CD4-positive, alpha-beta T cell (primary cell): ENCODE results near the gene BIRC5. TPM values are rescaled to one million over a fixed set of nuclear protein-coding genes. Genes with fewer than 3 reads are reported as not detected.
"Not testable (repeated sequence)": the region's sequence is repeated elsewhere in the genome, so short reads cannot be mapped to it uniquely, and the experiment has no call there.

Experiments
- ATAC-seq: fragments of 200-7000 bp; cut with Tn5 transposase; one replicate; pipeline ENCODE4 v1.10.0; 2022; ENCODE audit warnings: mild to moderate bottlenecking; ENCODE audit not compliant: poor library complexity
- CTCF ChIA-PET: fragments of 350-600 bp; sonication (Branson Sonifier 250); formaldehyde crosslinking; loops from one replicate; lab custom pipeline; 2021; ENCODE audit warnings: antibody characterized with exemption, inconsistent platforms; lab: Charles Lee
- POLR2A ChIA-PET: fragments of 350-600 bp; sonication (Branson Sonifier 250); formaldehyde crosslinking; loops from one replicate; lab custom pipeline; 2021; ENCODE audit warnings: antibody characterized with exemption, inconsistent platforms; lab: Charles Lee
- DNase-seq, 14 experiments: peaks; one replicate each; pipeline ENCODE4 v3.0.0-alpha.2; 2013 to 2020; ENCODE audit warnings: mixed read lengths in 2 of 14
- H3K27ac ChIP-seq, 2 donors: one replicate each; pipeline versions ENCODE4 v1.5.1 to v1.7.0; 2013; ENCODE audit warnings: low read length in 2 of 2, low read depth in 1 of 2, mild to moderate bottlenecking in 1 of 2
- H3K27me3 ChIP-seq, 2 experiments: 1 replicate in 1 of 2; 2 replicates in 1 of 2; pipeline versions ENCODE4 v1.6.1 to v1.7.0; 2013; ENCODE audit warnings: low read length in 2 of 2, control low read depth in 1 of 2, mild to moderate bottlenecking in 1 of 2, moderate library complexity in 1 of 2; ENCODE audit not compliant: insufficient read depth in 2 of 2, control insufficient read depth in 1 of 2
- H3K36me3 ChIP-seq: one replicate; pipeline ENCODE4 v1.6.1; 2013; ENCODE audit warnings: low read length, control low read depth; ENCODE audit not compliant: insufficient read depth
- H3K4me1 ChIP-seq: one replicate; pipeline ENCODE4 v1.6.1; 2013; ENCODE audit warnings: low read length, control low read depth; ENCODE audit not compliant: insufficient read depth
- H3K4me3 ChIP-seq: one replicate; pipeline ENCODE4 v1.5.1; 2013; ENCODE audit warnings: mild to moderate bottlenecking, low read length, moderate library complexity
- H3K9me3 ChIP-seq, 2 experiments: 1 replicate in 1 of 2; 2 replicates in 1 of 2; pipeline versions ENCODE4 v1.6.1 to v1.7.0; 2013; ENCODE audit warnings: low read length in 2 of 2, mild to moderate bottlenecking in 2 of 2, control low read depth in 1 of 2, moderate library complexity in 1 of 2; ENCODE audit not compliant: control insufficient read depth in 1 of 2, insufficient read depth in 1 of 2
- H3K27ac Mint-ChIP-seq: one replicate; pipeline ENCODE4 v1.8.0; 2020; ENCODE audit warnings: mixed read lengths
- H3K27me3 Mint-ChIP-seq: one replicate; pipeline ENCODE4 v1.8.0; 2021; ENCODE audit warnings: mixed read lengths
- H3K36me3 Mint-ChIP-seq: one replicate; pipeline ENCODE4 v1.8.0; 2021; ENCODE audit warnings: low read depth, mixed read lengths
- H3K4me1 Mint-ChIP-seq: one replicate; pipeline ENCODE4 v1.8.0; 2021; ENCODE audit warnings: low read depth, mixed read lengths
- H3K4me3 Mint-ChIP-seq: one replicate; pipeline ENCODE4 v1.8.0; 2020; ENCODE audit warnings: mild to moderate bottlenecking, mixed read lengths
- H3K9me3 Mint-ChIP-seq: one replicate; pipeline ENCODE4 v1.8.0; 2020; ENCODE audit warnings: mixed read lengths
- CTCF ChIP-seq: fragments of 200-600 bp; IDR thresholded peaks from one replicate; pipeline ENCODE4 v1.8.0; 2022; ENCODE audit warnings: antibody characterized with exemption, mild to moderate bottlenecking
- intact Hi-C, 2 experiments: fragments of 100-400 bp; cut with DNase I in 1 of 2; cut with micrococcal nuclease in 1 of 2; formaldehyde crosslinking; loops; one replicate each; pipeline versions ENCODE4 v1.15.1 to v1.9.0; 2023 to 2025; cut with DNase I, micrococcal nuclease
- total RNA-seq, 174 experiments: library from RNA in 2 of 174; stranded (reverse) in 2 of 174; gene quantifications; one replicate each; pipeline ENCODE4 v1.2.3 and lab custom pipeline; 2021 to 2026

Gene BIRC5
- total RNA-seq, 2 experiments from 2014 or later = 0.39 to 0.41 TPM

GRCh38 chr17:78251773-78252103 is 37.7 kb downstream of the BIRC5 start:
- peaks cover 35% of the 10 kb centered on the region for H3K36me3 Mint-ChIP-seq
- Histone ChIP-seq H3K9me3 (no peaks in the 10 kb centered on the region), H3K4me1 (peaks cover 78% of the 10 kb centered on the region), H3K4me3 (peak overlapping the region; percentile 52), H3K27me3 (no peaks in the 10 kb centered on the region), H3K27ac (peak overlapping the region; percentile 22 to 84), H3K36me3 (peaks cover 13% of the 10 kb centered on the region)
- peaks cover 2% of the 10 kb centered on the region for H3K9me3 Mint-ChIP-seq
- no peak for ATAC-seq
- H3K4me1 Mint-ChIP-seq = peaks cover 57% of the 10 kb centered on the region
- TF ChIP-seq CTCF = no peak
- ChIA-PET CTCF (interaction anchor here (0.7 to 4.2 kb wide), 27 partner anchors 11 to 170 kb away, joined by 3 to 35 read pairs (median 4); partner anchors contain the start of genes SOCS3 and TK1), POLR2A (interaction anchor here (0.9 to 3.2 kb wide), 20 partner anchors 11 to 293 kb away, joined by 3 to 24 read pairs (median 8); partner anchors contain the start of genes SOCS3, TMC8 and TNRC6C)
- intact Hi-C loops = loop anchor here (1.0 to 10.0 kb wide), 12 partner anchors 21 to 593 kb away; partner anchors contain the start of genes SOCS3 (in 2 of the 2), PGS1 (in 1 of the 2), TMC6 (in 1 of the 2) and TMC8 (in 1 of the 2)
- H3K27ac Mint-ChIP-seq = peak overlapping the region; percentile 98
- H3K27me3 Mint-ChIP-seq = no peaks in the 10 kb centered on the region
- H3K4me3 Mint-ChIP-seq = peak overlapping the region; percentile 96
- no peak for DNase-seq

- H3K4me1 ChIP-seq = peaks cover 82% of the 10 kb centered on the region
- H3K36me3 Mint-ChIP-seq = peaks cover 31% of the 10 kb centered on the region
- no peak for TF ChIP-seq CTCF
- H3K27me3 ChIP-seq = no peaks in the 10 kb centered on the region
- ATAC-seq = peak; percentile 70
- H3K4me1 Mint-ChIP-seq = peaks cover 61% of the 10 kb centered on the region
- peak overlapping the region; percentile 96 for H3K4me3 Mint-ChIP-seq
- ChIA-PET POLR2A (interaction anchor here (0.9 to 3.2 kb wide), 21 partner anchors 11 to 294 kb away, joined by 3 to 24 read pairs (median 7); partner anchors contain the start of genes SOCS3, TMC8 and TNRC6C), CTCF (interaction anchor here (0.7 to 4.2 kb wide), 18 partner anchors 11 to 170 kb away, joined by 3 to 35 read pairs (median 5); partner anchors contain the start of gene SOCS3)
- no peaks in the 10 kb centered on the region for H3K9me3 ChIP-seq
- peaks cover 2% of the 10 kb centered on the region for H3K9me3 Mint-ChIP-seq
- peak overlapping the region; percentile 22 to 84 for H3K27ac ChIP-seq
- DNase-seq = peak; percentile 67 to 95 (median 84)
- intact Hi-C loops = loop anchor here (1.0 to 10.0 kb wide), 7 partner anchors 20 to 593 kb away; partner anchors contain the start of genes PGS1 (in 1 of the 2), SOCS3 (in 1 of the 2), TMC6 (in 1 of the 2) and TMC8 (in 1 of the 2)
- peaks cover 13% of the 10 kb centered on the region for H3K36me3 ChIP-seq
- H3K27ac Mint-ChIP-seq = peak overlapping the region; percentile 98
- peak overlapping the region; percentile 52 for H3K4me3 ChIP-seq
- H3K27me3 Mint-ChIP-seq = no peaks in the 10 kb centered on the region
These were observed 38.1 kb downstream of the BIRC5 start for GRCh38 chr17:78252111-78252634.

GRCh38 chr17:78252701-78253635 is 38.9 kb downstream of the BIRC5 start:
- Histone ChIP-seq H3K27me3 (no peaks in the 10 kb centered on the region), H3K36me3 (peaks cover 13% of the 10 kb centered on the region), H3K27ac (peak overlapping the region in 1 of 2 donors; percentile 84), H3K4me1 (peaks cover 90% of the 10 kb centered on the region), H3K4me3 (peak overlapping the region; percentile 52), H3K9me3 (no peaks in the 10 kb centered on the region)
- ChIA-PET CTCF (interaction anchor here (0.8 to 4.2 kb wide), 7 partner anchors 10 to 169 kb away, joined by 3 to 35 read pairs (median 4); no protein-coding TSS in a partner anchor), POLR2A (interaction anchor here (1.1 to 3.0 kb wide), 16 partner anchors 10 to 295 kb away, joined by 3 to 24 read pairs (median 9); partner anchors contain the start of genes SOCS3, TMC8 and TNRC6C)
- H3K27me3 Mint-ChIP-seq = no peaks in the 10 kb centered on the region
- H3K4me1 Mint-ChIP-seq = peaks cover 69% of the 10 kb centered on the region
- peak; percentile 20 for ATAC-seq
- peaks cover 28% of the 10 kb centered on the region for H3K36me3 Mint-ChIP-seq
- H3K4me3 Mint-ChIP-seq = peak overlapping the region; percentile 96
- peak in 6 of 14 experiments; percentile 30 to 60 (median 43) for DNase-seq
- intact Hi-C loops = loop anchor here (1.0 to 10.0 kb wide), 7 partner anchors 19 to 592 kb away; partner anchors contain the start of genes PGS1 (in 1 of the 2), SOCS3 (in 1 of the 2), TMC6 (in 1 of the 2) and TMC8 (in 1 of the 2)
- TF ChIP-seq CTCF = no peak
- H3K27ac Mint-ChIP-seq = peak overlapping the region; percentile 98
- peaks cover 2% of the 10 kb centered on the region for H3K9me3 Mint-ChIP-seq

- Mint-ChIP-seq H3K27ac (peak overlapping the region; percentile 98), H3K36me3 (peaks cover 28% of the 10 kb centered on the region), H3K4me1 (peaks cover 75% of the 10 kb centered on the region), H3K4me3 (peak overlapping the region; percentile 96)
- H3K9me3 Mint-ChIP-seq, H3K27me3 Mint-ChIP-seq, H3K9me3 ChIP-seq, H3K27me3 ChIP-seq, H3K36me3 ChIP-seq, DNase-seq, ATAC-seq: not testable (repeated sequence)
- H3K4me3 ChIP-seq = peak overlapping the region; percentile 61
- H3K27ac ChIP-seq = peak overlapping the region; percentile 48 to 87
- intact Hi-C loops = loop anchor here (5.0 to 10.0 kb wide), 5 partner anchors 34 to 591 kb away; partner anchors contain the start of genes PGS1 (in 1 of the 2), TMC6 (in 1 of the 2), TMC8 (in 1 of the 2) and USP36 (in 1 of the 2)
- ChIA-PET CTCF (interaction anchor here (1.7 to 3.2 kb wide), 2 partner anchors 9 to 107 kb away, joined by 4 to 12 read pairs; no protein-coding TSS in a partner anchor), POLR2A (interaction anchor here (1.9 to 3.0 kb wide), 3 partner anchors 10 to 124 kb away, joined by 8 to 24 read pairs (median 20); partner anchors contain the start of gene TMC8)
- H3K4me1 ChIP-seq = peaks cover 96% of the 10 kb centered on the region
These were observed 39.5 kb downstream of the BIRC5 start for GRCh38 chr17:78253636-78253945.
